ENCODE data around the gene GIT2.
A peak's percentile ranks its signal among the peaks of the same experiment; 100 is the strongest.
"Not testable (repeated sequence)": the region's sequence is repeated elsewhere in the genome, so short reads cannot be mapped to it uniquely, and the experiment has no call there.

Gene GIT2

DNA sequence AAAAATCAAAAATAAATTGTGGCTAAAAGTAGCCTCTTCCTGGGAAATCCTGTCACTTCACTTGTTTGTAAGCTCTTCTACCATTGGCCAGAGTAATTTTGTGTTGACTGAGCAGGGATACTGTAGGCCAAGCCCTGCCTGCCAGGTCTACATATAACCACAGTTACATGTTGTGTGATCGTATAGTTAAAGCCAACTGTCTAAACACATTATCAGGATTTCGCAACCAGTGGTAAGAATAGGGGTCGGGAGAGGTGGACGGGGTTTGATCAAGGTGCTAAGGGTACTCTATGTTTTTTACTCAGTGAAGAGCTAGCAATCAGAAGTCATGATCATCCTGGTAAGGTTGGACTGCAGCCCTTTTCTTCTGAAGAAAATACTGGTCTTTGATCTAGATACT lies 16.5 kb upstream of the GIT2 start:
- TF ChIP-seq, protein P1, sequence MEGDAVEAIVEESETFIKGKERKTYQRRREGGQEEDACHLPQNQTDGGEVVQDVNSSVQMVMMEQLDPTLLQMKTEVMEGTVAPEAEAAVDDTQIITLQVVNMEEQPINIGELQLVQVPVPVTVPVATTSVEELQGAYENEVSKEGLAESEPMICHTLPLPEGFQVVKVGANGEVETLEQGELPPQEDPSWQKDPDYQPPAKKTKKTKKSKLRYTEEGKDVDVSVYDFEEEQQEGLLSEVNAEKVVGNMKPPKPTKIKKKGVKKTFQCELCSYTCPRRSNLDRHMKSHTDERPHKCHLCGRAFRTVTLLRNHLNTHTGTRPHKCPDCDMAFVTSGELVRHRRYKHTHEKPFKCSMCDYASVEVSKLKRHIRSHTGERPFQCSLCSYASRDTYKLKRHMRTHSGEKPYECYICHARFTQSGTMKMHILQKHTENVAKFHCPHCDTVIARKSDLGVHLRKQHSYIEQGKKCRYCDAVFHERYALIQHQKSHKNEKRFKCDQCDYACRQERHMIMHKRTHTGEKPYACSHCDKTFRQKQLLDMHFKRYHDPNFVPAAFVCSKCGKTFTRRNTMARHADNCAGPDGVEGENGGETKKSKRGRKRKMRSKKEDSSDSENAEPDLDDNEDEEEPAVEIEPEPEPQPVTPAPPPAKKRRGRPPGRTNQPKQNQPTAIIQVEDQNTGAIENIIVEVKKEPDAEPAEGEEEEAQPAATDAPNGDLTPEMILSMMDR (IDR thresholded peaks at IDR 0.05; ENCODE audit: borderline replicate concordance, insufficient read depth, low read depth, low read length) = no peak
- H3K4me3 ChIP-seq (ENCODE audit: low read depth, low read length) = no peak overlapping the region

DNA sequence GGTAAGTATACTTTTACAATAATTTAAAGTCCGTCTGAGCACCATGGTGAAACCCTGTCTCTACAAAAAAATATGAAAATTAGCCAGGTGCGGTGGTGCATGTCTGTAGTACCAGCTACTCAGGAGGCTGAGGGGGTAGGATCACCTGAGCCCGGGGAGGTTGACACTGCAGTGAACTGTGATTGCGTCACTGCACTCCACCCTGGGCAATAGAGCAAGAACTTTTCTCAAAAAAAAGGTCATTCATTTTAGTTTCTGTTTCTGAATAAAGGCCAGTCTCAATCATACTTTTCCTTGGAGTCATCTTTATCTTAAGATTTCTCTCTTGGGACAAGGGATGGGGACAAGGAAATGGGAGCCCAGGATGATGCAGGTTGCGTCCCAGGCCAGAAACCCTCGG lies 16.0 kb upstream of the GIT2 start:
- TF ChIP-seq, protein P1 (IDR thresholded peaks at IDR 0.05; ENCODE audit: borderline replicate concordance, insufficient read depth, low read depth, low read length) = no peak
- H3K4me3 ChIP-seq (ENCODE audit: low read depth, low read length) = no peak overlapping the region

- TF ChIP-seq, protein P1 (IDR thresholded peaks at IDR 0.05; ENCODE audit: borderline replicate concordance, insufficient read depth, low read depth, low read length) = no peak
- H3K4me3 ChIP-seq (ENCODE audit: low read depth, low read length) = peak overlapping the region; percentile 39
These were observed 14.9 kb upstream of the GIT2 start for GRCh38 chr12:110010853-110011723.

GRCh38 chr12:110008681-110009398 lies 12.7 kb upstream of the GIT2 start:
- H3K4me3 ChIP-seq (ENCODE audit: low read depth, low read length) = not testable (repeated sequence)

DNA sequence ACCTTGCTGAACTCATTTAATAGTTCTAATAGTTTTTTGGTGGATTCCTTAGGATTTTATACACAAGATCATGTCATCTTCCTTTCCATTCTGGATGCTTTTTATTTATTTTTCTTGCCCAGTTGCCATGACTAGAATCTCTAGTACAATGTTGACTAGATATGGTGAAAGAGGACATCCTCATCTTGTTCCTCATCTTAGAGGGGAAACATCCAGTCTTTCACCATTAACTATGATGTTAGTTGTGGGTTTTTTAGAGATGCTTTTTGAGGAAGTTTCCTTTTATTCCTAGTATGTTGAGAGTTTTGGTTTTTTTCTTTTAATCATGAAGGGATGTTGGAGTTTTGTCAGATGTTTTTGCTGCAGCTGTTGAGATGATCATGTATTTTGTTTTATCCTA lies 11.7 kb upstream of the GIT2 start:
- H3K4me3 ChIP-seq (ENCODE audit: low read depth, low read length) = no peak overlapping the region
- TF ChIP-seq, protein P1 (IDR thresholded peaks at IDR 0.05; ENCODE audit: borderline replicate concordance, insufficient read depth, low read depth, low read length) = no peak

DNA sequence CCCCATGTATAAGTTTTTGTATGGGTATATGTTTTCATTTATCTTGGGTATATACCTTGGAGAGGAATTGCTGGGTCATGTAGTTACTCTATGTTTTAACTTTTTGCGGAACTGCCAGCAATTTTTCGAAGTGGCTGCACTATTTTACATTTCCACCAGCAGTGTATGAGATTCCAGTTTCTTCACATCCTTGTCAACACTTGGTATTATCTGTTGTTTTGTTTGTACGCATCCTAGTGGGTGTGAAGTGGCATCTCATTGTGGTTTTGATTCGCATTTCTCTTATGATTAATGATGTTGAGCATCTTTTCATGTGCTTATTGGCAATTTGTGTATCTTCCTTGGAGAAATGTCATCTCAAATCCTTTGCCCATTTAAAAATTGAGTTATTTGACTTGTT lies 9.9 kb upstream of the GIT2 start:
- H3K4me3 ChIP-seq (ENCODE audit: low read depth, low read length) = no peak overlapping the region
- TF ChIP-seq, protein P1 (IDR thresholded peaks at IDR 0.05; ENCODE audit: borderline replicate concordance, insufficient read depth, low read depth, low read length) = no peak

- no peak overlapping the region for H3K4me3 ChIP-seq (ENCODE audit: low read depth, low read length)
- TF ChIP-seq, protein P1 (IDR thresholded peaks at IDR 0.05; ENCODE audit: borderline replicate concordance, insufficient read depth, low read depth, low read length) = no peak
These were observed 9.3 kb upstream of the GIT2 start for GRCh38 chr12:110005319-110005973.
